DMS153 (cell line): ENCODE measurements around the gene KIAA2012.
"Not testable (repeated sequence)": the region's sequence is repeated elsewhere in the genome, so short reads cannot be mapped to it uniquely, and the experiment has no call there.

Source experiments
- DNase-seq: peaks from one replicate; lab custom pipeline; 2025; lab: John Stamatoyannopoulos, UW

KIAA2012 gene

GRCh38 chr2:202196727-202197126 lies 123.7 kb downstream of the KIAA2012 start:
- no peak for DNase-seq

GRCh38 chr2:202201220-202202160 lies 128.4 kb downstream of the KIAA2012 start:
- DNase-seq, result no peak

GRCh38 chr2:202203348-202203747 lies 130.3 kb downstream of the KIAA2012 start:
- no peak for DNase-seq

- DNase-seq, result no peak
Observed at GRCh38 chr2:202204855-202205254, 131.8 kb downstream of the KIAA2012 start.

DNA sequence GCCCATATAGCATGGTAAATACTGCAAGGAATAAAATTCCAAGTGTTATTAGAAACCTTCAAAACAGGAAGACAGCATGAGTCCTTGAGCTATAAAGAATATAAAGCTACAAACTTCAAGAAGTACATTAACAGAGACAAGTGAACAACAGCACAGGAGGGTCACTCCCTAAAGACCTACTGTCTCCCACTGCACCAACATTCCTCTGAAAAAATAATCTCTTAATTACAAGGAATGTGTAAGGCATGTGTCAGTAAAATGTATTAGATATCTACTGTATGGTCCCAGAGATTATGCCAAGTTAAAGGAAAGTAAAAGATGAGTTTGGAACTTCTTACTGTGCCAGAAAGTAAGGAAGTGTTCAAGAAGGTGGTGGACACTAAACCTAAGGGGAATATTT lies 135.5 kb downstream of the KIAA2012 start:
- no peak for DNase-seq

- no peak for DNase-seq
Observed at GRCh38 chr2:202215179-202215578, 142.1 kb downstream of the KIAA2012 start.

- no peak for DNase-seq
Observed at GRCh38 chr2:202221873-202222272, 148.8 kb downstream of the KIAA2012 start.

DNA sequence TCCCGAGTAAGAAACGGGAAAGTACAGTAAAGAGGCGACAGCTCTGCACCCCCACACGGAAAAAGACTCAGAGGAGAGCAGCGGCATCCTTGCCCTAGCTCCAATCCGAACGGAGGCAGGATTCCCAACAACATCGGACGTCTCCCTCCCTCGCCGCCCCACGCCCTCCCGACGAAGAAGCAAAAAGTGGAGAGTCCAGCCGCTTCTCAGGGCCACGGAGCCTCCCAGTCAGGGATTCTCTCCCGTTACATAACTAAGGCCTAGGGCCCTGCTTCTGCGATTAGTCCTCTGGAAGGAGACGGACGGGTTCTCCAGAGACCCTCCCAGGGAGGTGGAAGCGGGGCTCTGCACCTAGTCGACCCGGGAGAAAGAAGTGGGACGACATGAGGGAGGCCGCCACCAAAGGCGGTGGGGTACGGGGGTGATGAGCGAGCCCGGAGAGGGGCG lies 164.8 kb downstream of the KIAA2012 start:
- DNase-seq, result no peak

DNA sequence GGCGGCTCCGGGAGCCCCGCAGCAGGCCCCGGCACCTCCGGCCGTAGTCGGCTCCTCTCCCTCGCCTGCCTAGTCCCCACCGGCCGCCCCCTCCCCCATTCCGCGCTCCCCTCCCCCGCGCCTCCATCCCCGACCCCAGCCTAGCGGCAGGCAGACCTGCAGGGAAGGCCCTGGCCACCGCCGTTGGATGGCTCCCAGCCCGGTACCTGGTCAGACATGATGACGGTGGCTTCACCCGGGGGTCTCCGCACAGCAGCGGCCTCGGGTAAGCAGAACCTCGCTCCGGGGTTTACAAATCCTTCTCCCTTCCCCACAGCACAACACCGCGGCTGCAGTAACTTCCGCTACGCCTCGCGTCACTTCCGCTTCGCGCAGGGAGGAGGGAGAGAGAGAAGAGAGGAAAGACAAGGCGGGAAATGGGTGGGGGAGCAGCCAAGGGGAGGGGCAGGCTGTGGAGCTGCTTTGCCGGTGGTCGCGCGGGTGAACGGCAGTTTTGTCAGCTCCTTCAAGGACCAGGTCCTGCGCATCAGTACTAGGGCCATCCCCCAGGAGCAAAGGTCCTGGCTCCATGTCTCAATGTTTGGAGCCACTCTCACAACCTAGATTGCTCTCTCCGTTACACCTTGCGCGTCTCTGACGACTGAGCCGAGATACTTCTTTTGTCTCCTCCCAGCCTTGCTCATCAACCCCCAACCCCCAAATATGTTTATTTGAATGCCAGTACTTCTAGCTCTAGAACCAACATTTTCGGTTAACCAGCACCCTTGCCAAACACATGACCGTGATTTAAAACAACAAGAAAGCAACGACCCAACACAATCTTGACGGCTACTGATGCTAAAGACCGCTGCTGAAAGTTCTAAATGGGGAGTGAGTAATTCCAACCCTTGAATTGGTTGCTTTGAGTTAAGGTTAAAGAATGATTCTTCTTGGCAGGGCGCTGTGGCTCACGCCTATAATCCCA lies 165.5 kb downstream of the KIAA2012 start, which contains the start of gene SUMO1:
SUMO1 (minus strand) TSS at position 364 of the 964 bp plus-strand sequence; CDS start at position 218, 146 bp downstream.
- DNase-seq, result peak; percentile 80

DNA sequence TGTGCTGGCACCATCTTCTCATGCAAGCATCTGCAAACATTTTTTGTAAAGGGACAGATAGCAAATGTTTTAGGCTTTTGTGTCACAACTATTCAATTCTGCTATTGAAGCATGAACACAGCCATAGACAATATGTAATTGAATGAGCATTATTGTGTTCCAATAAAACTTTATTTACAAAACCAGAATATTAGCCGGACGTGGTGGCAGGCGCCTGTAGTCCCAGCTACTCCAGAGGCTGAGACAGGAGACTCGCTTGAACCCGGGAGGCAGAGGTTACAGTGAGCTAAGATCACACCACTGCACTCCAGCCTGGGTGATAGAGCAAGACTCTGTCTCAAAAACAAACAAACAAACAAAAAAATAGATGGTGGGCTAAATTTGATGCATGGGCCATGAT lies 174.7 kb downstream of the KIAA2012 start:
- DNase-seq, result not testable (repeated sequence)

DNA sequence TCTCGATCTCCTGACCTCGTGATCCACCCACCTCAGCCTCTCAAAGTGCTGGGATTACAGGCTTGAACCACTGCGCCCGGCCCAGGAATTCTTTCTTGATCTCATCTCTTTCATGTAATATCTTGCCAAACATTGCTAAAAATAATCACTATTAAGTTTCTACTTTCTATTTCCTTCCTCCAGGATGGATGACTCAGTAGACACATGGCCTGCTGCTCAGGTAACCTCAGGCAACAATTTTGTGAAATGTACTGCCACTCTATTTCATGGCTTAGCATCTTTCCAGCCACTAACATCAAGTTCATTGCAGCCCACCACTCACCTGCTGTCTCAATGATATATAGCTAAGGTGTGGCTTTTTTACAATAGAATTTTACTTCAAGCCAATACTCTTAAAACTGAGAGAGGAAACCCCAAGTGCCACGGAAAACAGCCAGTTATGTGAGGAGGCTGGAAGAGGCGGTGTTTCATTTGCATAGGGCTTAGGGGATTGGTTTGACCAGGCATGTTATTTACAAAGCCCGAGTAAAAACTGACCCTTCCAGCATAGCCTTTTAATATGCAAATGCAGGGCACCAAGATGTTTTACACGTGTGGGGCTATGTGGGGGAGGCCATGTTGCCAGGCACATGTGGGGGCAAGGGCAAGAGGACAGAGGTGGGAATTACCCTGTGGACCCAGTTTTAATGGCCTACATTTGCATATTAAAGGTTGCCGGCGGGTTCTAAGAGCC lies 176.6 kb downstream of the KIAA2012 start:
- DNase-seq, result no peak

DNA sequence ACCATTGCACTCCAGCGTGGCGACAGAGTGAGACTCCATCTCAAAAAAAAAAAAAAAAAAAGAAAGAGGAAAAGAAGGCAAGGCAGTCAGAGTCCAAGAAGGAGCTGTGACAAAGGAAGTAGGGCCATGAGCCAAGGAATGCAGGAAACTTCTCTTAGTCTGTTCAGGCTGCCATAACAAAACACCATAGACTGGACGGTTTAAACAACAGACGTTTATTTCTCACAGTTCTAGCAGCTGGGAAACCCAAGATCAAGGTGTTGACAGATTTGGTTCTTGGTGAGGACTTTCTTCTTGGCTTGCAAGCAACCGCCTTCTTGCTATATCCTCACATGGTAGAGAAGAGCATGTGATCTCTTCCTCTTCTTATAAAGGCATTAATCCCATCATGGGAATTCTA lies 178.4 kb downstream of the KIAA2012 start:
- no peak for DNase-seq
